ENCODE results near the gene OR51B4.
"Not testable (repeated sequence)": the region's sequence is repeated elsewhere in the genome, so short reads cannot be mapped to it uniquely, and the experiment has no call there.

The OR51B4 gene

GRCh38 chr11:5274395-5274794 lies 27.4 kb downstream of the OR51B4 start:
- no peak for DNase-seq (ENCODE audit: low read depth in 2 of 2)

GRCh38 chr11:5272395-5273017 lies 29.2 kb downstream of the OR51B4 start:
- no peak for DNase-seq (ENCODE audit: low read depth in 2 of 2)

GRCh38 chr11:5269715-5270147 lies 32.0 kb downstream of the OR51B4 start, which contains the start of gene HBE1:
TSS of gene HBE1 (minus strand) at chr11:5269945. CDS start at chr11:5269890, 55 bp downstream.
- no peak for DNase-seq (ENCODE audit: low read depth in 2 of 2)

GRCh38 chr11:5267033-5267563 lies 34.6 kb downstream of the OR51B4 start:
- no peak for DNase-seq (ENCODE audit: low read depth in 2 of 2)

DNA sequence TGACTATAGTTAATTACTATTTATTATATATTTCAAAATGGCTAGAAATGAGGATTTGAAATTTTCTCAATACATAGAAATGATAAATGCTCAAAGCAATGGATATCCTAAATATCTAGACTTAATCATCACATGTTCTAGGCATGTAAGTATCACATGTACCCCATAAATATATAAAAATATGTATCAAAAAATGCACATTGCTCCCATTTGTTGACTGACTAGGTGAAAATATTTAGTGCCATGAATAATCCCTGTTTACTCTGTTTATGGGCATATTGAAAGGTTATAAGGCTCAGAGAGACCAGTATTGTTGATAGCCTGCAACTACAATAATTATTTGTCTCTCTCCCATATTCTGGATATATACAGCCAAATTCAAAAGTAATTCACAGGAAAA lies 35.1 kb downstream of the OR51B4 start:
- DNase-seq (ENCODE audit: low read depth in 2 of 2) = no peak

- no peak for DNase-seq (ENCODE audit: low read depth in 2 of 2)
Measured at GRCh38 chr11:5265832-5266231, 35.9 kb downstream of the OR51B4 start.

DNA sequence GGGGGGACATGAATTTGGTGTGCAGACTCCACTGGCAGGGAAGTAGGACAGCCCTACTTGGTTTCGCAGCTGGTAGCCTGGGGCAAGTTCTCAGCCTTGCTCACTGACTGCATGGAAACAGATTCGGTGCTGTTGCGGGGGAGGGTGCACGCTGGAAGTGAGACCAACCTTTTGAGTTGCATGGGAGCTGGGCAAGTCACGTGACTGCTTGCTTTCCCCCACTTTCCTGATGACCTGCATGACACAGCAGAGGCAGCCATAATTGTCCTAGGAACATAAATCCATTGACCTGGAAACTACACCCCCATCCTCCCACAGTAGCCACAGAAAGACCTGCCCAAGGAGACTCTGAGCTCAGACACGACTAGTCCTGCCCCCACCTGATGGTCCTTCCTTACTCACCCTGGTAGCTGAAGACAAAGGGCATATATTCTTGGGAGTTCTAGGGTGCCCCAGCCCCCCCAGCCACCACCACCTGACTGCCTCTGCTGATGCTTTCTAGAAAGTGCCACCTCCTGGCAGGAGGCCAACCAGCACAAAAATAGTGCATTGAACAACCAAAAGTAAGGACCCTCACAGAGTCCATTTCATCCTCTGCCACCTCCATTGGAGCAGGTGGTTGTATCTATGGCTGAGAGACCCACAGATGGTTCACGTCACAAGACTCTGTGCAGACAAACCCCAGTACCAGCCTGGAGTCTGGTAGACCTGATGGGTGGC lies 43.0 kb downstream of the OR51B4 start:
- no peak for DNase-seq (ENCODE audit: low read depth in 2 of 2)

DNA sequence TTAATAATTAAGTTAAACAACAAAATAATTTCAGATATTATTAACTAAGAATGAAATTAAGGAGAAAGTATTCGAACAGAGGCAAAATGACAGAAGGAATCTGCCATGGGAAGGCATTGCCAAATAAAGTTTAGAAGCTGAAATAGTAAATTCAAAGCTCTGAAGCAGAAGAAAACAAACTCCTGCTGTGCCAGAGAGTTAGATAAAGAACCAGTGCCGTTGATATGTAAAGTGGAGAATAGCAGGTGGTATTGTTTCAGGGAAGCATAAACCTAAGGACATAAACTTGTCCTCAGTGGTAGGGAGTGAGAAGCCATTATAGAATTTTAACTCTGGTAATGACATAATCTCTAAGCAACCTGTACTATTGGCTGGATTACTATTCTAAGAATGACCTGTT lies 44.5 kb downstream of the OR51B4 start:
- DNase-seq (ENCODE audit: low read depth in 2 of 2) = no peak

- DNase-seq (ENCODE audit: low read depth in 2 of 2) = not testable (repeated sequence)
Measured at GRCh38 chr11:5254646-5255413, 46.9 kb downstream of the OR51B4 start, which contains the start of gene HBG2. TSS of gene HBG2 (minus strand) at chr11:5254781. CDS start at chr11:5254728, 53 bp downstream.

- DNase-seq (ENCODE audit: low read depth in 2 of 2) = not testable (repeated sequence)
Measured at GRCh38 chr11:5254023-5254422, 47.7 kb downstream of the OR51B4 start.

DNA sequence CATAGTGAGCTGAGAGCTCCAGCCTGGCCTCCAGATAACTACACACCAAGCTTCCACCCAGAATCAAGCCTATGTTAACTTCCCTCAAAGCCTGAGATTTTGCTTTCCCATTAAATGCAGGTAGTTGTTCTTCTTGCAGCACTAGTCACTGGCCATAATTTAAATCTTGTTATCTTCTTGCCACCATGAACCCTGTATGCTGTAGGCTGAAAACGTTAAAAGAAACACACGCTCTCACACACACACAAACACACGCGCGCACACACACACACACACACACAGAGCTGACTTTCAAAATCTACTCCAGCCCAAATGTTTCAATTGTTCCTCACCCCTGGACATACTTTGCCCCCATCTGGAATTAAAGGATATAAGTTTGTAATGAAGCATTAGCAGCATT lies 48.3 kb downstream of the OR51B4 start:
- not testable (repeated sequence) for DNase-seq (ENCODE audit: low read depth in 2 of 2)

DNA sequence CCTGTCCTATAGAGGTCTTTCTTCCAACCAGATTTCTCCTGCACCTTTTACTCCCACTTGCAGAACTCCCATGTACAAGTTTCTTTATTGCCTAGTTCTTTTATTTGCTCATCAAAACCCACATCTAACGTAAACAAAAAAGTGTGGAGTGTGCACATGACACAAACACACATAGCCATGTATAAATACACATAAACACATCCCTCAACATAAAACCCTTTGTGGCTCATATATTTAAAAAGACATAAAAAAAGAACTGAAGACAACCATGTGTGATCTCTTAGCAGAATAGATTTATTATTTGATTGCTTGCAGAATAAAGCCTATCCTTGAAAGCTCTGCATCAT lies 48.9 kb downstream of the OR51B4 start:
- DNase-seq (ENCODE audit: low read depth in 2 of 2) = no peak

DNA sequence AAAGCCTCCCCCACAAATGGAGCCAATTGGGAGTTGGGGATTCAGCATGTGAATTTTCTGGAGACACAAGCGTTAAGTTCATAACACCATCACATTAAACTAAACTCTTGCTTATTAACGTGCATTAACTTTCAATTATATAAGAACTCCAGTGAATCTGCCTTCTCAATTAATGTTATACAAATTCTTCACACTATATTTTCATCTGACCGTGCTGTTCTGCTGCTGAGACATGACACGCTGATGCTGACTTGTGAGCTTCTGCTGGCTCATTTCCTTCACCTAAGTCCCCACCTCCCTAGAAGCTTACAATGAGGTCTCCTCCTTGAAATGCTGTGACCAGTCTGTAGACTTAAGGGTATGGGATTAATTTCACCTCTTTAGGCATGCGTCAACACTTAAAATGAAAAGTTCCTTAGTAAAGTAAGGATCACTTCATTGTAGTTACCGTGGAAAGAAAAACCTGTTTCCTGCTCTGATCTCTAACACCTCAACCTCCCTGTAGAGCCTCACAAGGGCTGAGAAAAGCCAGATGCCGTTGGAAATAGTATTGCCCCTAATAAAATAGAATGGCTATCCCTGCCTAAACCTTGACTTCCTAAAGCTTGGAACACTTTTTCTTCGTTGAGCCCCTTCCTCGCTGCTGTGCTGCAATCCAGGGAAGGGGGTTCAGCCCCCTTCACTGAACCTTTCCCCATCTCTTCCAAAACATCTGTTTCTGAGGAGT lies 49.4 kb downstream of the OR51B4 start:
- no peak for DNase-seq (ENCODE audit: low read depth in 2 of 2)

- DNase-seq (ENCODE audit: low read depth in 2 of 2) = no peak
Measured at GRCh38 chr11:5251746-5252145, 50.0 kb downstream of the OR51B4 start.

Measured in stimulated activated CD8-positive, alpha-beta memory T cell treated with anti-CD3 and anti-CD28 coated beads, Interleukin-7, amount 100 ng/mL, for 1 hour (primary cell).